Inferior parietal cortex (tissue), 1 donor: Measurements from ENCODE around the gene TM2D1.
A peak's percentile ranks its signal among the peaks of the same experiment; 100 is the strongest.
"Not testable (repeated sequence)": the region's sequence is repeated elsewhere in the genome, so short reads cannot be mapped to it uniquely, and the experiment has no call there.

Experiments
- DNase-seq: peaks from one replicate; pipeline ENCODE4 v3.0.0-alpha.2; 2016; ENCODE audit errors: extremely low spot score

The TM2D1 gene

DNA sequence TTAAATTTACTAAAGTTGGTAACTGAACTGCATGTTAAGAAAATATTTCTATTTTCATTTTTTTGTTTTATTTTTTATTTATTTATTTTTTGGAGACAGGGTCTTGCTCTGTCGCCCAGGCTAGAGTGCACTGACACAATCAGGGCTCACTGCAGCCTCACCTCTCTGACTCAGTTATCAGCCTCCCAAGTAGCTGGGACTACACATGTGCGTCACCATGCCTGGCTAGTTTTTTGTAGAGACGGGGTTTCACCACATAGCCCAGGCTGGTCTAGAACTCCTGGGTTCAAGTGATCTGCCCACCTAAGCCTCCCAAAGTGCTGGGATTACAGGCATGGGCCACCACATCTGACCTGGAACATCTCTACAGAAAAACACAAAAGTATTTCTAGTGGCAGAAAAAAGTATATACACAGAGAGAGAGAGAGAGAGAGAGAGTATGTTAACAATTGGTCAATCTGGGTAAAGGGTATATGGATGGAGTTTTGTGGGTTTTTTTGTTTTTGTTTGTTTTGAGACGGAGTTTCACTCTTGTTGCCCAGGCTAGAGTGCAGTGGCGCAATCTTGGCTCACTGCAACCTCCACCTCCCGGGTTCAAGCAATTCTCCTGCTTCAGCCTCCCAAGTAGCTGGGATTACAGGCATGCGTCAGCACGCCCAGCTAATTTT is 5.8 kb downstream of the TM2D1 start:
- DNase-seq: not testable (repeated sequence)

DNA sequence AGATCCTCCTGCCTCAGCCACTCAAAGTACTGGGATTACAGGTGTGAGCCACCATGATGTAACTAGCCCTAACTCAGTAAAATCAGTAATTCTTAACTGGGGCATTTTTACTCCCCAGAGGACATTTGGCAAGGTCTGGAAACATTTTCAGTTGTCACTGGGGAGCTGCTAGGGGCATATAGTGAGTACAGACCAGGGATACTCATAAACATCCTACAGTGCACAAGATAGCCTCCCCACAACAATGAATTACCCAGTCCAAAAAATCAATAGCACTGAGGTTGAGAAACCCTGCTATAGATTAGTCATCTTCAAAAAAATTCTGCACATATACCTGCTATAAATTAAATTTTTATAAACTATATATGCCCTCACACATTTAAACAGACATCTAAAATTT is 13.0 kb downstream of the TM2D1 start:
- no peak for DNase-seq

DNA sequence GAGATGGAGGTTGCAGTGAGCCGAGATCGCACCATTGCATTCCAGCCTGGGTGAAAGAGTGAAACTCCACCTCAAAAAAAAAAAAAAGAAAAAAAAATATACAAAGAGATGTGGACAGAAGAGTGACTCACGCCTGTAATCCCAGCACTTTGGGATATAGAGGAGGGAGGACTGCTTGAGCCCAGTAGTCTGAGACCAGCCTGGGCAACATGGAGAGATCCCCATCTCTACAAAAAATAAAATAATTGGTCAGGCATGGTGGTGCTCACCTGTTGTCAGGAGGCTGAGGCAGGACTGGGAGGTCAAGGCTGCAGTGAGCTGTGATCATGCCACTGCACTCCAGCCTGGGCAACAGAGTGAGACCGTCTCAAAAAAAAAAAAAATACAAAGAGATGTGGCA is 13.7 kb downstream of the TM2D1 start:
- DNase-seq: not testable (repeated sequence)

DNA sequence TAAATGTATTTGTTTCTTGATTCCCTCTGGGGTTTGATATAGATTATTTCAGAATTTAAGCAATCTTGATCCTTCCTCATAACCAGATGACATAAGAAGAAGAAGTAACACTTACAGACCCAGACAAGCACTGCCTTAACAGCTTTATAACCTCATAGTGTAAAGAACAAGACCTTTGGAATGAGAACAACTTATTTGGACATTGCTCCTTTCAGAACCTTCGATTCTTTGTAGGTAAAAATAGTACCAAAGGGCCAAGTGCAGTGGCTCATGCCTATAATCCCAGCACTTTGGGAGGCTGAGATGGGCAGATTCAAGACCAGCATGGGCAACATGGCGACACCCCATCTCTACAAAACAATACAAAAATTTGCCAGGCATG is 15.0 kb downstream of the TM2D1 start:
- no peak for DNase-seq

DNA sequence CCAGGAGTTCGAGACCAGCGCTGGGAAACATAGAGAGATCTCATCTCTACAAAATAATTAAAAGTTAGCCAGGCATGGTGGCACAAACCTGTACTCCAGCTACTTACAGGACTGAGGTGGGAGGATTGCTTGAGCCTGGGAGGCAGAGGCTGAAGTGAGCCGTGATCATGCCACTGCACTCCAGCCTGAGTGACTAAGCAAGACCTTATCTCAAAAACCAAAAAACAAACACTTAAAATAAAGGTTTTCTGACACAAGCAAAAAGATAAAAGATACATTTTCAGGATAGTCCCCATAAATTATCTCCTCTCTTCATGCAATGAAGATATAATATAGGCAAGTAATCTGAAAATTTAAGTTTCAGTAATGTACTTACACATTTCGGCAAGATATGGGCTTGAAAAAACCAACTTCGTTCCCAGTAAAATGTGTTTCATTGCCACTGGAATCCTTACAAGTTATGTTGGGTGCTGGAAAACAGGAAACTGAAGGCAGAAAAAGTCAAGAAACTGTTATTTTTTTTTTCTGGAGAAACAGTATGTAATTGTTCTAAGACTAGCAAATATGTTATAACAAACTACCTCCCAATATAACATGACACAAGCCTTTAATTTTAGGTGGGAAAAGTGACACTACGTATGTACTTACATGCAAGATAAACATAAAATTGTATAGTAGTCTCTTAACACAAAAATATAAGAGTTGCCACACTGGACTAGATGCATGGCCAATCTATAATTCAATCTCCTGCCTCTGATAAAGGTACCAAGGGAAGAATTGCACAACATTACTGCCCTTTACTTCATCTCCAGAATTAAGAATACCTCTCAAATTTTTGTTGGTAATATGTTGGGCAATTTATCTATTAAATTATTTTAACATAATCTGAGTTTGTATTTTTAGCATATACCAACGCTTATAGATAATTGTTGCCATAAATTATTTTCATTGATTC is 15.7 kb downstream of the TM2D1 start:
- no peak for DNase-seq

DNA sequence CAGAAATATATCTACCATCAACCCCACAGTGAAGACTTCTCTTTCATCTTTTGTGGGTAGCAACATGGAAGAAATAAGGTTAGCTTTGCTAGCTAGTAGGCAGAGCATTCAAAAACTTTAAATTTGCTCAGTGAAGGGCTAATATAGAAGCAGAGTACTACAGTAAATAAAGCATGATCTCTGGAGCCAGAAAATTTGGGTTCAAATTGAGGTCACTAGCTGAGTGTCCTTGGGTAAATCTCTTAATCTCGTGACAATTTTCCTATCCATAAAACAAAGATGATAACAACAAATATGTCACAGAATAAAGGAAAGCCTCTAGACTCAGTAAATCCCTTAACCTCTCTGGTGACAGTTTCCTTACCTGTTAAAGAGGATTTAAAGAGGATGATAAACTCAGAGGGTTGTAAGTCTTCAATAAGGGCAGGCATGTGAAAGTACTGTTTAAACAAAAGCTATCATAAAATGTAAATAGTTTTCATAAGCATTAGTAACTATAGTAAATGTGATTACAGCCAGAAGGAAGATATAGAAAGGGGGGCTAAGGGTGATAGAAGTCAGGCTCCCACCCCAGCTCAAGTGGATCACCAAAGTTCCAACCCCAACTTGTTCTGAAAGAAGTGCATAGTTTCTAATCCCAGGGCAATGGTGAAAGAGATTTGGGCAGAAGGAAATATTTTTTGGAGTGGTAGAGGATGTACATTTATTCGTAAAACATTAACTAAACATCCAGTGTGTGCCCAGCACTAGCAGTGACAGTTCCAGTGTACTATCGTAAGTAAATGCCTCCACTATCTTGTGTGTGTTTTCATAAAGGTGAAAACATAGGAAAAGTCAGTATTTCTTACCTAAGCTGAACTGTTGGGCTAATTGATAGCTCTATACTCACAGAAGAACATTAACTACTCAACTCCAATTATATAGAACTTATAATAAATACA is 24.8 kb downstream of the TM2D1 start:
- DNase-seq: no peak

DNA sequence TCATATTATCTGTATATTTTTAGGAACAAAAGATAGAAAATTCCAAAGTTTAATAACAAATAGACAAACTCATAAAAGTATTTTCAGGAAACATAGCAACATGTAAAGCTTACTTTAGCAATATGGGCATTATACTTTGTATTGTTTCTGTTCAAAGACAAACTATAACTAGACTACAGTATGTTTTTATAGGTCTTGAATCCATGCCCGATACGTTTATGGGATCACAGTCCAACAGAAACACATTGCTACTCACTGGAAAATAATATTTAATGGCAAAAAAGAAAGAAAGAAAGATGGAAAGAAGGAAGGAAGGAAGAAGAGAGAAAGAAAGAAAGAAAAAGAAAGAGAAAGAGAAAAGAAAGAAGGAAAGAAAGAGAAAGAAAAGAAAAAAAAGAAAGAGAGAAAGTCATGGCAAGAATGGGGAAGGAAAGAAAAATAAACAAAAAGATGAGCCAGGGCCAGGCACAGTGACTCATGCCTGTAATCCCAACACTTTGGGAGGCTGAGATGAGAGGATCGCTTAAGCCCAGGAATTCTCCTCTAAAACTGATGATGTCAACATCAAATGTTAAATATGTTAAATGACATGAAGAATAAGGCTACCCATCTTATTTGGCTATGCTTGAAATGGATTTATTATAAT is 32.7 kb downstream of the TM2D1 start:
- DNase-seq: no peak

DNA sequence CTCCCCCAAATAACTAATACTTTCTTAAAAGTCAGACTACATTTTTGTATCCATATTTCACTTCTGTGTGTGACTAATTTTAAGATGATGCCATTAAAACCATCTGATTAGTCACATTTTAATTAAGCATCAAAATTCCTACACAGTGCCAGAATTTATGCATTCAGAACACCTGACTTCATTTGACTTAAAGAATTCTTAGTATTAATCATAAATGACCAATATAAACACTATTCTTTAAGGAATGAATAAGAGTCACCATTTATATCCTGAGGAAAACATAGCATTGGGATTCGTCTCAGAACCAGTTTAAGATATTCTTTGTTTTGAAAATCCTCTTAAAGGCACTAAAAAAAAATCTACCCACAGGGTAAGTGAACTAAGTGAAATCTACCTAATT is 37.0 kb downstream of the TM2D1 start:
- DNase-seq: no peak

DNA sequence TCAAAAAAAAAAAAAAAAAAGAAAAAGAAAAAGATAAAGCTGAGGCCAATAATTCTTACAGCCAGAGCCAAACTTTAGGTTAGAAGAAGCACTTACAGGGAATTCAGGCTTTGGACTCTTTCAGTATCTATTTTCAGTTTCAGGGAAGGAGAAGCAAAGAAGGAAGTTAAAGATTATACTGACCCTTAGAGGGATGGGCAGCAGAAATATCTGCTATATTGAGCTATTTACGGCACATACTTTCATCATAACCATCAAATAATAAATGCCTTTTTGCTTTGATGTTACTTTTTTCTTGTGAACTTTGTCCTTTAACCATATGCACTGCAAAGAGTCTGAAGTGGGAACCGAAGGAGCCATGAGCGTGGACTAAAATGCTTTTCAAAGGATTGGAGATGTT is 42.0 kb downstream of the TM2D1 start:
- DNase-seq: no peak

DNA sequence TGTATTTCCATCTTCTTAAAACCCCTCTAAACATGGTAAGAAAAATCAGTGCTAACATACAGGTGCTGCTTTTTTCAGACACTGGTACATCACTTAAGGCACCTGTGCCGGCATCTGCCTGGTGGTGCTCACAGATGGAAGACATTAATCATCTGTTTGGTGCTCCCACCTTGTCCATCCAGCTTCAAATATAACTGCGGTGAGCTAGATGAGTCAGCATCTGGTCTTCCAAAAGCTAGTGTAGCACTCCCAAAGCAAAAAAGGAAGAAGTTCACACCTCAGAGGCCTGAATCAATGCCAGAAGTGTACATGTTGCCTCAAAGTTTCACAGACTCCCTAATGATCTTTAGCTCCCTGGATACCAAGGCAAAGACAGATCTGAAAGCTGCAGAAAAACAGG is 44.4 kb downstream of the TM2D1 start:
- peak; percentile 45 for DNase-seq

DNA sequence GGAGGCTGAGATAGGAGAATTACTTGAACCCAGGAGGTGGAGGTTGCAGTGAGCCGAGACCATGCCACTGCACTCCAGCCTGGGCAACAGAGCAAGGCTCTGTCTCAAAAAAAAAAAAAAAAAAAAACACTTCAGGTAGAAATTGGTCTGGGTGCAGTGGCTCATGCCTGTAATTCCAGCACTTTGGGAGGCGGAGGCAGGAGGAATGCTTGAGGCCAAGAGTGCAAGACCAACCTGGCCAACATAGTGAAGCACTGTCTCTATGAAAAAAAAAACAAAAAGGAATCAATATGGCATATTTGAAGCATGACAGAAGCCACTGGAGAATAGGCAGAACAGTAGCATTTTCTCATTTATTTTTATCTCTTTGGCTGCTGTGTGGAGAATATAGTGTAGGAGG is 48.1 kb downstream of the TM2D1 start:
- DNase-seq: not testable (repeated sequence)

DNA sequence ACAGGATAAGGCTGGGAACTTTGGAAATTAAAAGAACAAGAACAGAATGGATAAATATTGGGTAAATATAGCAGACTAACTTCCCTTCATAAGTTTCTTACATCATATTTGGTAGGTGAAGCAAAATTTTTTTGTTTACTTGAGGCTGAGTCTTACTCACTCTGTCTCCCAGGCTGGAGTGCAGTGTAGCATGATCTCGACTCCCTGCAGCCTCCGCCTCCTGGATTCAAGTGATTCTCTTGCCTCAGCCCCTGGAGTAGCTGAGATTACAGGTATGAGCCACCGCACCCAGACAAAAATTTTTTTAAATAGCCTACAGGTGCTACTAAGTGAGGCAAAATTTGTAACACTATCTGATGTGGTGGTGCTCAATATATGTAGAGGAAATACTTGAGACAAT is 50.7 kb downstream of the TM2D1 start:
- DNase-seq: no peak

DNA sequence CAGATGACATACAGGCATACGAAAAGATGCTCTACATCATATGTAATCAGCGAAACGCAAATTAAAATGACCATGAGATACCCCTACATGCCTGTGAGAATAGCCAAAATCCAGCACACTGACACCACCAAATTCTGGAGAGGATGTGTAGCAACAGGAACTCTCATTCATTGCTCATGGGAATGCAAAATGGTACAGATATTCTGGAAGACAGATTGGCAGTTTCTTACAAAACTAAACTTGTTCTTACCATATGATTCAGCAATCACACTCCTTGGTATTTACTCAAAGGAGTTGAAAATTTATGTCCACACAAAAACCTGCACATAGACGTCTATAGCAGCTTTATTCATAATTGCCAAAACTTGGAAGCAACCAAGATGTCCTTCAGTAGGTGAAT is 52.6 kb downstream of the TM2D1 start:
- DNase-seq: no peak

DNA sequence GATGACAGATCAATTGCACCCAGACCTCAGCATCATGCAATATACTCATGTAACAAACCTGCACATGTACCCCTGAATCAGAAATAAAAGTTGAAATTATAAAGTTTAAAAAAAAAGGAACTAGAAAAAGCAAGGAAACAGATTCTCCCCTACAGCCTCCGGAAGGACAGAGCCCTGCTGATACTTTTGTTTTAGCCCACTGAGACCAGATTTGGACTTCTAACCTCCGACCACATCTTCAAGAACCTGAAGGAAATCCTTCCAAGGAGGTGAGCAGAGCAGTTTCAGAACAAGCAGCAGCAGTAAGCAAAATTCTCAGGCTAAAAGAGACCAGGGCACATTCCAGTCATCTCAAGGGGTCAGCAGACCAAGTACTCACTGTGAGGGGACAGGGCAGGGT is 54.5 kb downstream of the TM2D1 start:
- no peak for DNase-seq

DNA sequence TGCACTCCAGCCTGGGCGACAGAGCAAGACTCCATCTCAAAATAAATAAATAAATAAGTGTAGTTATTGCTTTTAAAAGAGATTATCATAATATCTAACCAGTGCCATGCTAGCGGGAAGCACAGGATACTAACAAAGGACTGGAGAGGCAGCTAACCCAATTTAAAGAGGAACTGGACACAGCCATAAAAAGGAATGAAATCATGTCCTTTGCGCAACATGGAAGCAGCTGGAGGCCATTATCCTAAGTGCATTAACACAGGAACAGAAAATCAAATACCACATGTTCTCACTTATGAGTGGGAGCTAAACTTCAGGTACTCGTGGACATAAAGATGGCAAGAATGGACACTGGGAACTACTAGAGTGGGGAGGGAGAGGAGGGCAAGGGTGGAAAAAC is 54.9 kb downstream of the TM2D1 start:
- no peak for DNase-seq

DNA sequence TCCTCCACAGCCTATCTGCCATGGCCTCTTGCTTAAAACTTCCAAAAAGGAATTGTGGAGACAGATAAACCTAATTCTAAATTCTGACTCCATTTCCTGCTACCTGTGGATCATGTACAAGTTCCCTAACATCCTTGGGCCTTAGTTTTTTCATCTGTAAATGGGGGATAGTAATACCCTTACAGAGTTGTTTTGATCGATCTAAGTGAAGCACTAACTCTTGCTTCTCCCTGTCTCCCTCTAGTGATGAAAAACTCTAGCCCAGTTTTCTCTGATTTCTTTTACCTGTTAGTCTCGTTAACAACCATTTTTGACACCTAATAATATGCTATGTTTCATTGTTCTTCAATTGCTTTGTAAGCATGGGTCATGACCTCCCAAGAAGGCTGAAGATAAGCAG is 65.9 kb downstream of the TM2D1 start:
- no peak for DNase-seq

DNA sequence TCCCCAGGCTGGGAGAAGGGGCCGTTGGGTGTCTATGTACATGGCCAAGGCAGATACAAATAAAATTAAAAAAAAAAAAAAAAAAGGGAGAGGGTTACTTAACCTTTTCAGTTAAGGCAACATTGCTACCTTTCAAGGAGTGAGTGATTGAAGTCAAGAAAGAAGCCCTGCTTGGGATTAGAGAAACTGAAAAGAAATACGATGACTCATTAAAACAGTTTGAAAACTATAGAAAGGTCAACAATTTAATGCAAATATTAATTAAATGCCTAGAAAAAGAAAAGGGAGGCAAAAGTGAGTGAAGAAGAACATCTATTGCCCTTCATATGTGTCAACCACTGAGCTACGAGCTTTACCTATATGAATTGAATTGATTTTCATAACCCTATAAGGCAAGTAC is 69.5 kb downstream of the TM2D1 start:
- no peak for DNase-seq

DNA sequence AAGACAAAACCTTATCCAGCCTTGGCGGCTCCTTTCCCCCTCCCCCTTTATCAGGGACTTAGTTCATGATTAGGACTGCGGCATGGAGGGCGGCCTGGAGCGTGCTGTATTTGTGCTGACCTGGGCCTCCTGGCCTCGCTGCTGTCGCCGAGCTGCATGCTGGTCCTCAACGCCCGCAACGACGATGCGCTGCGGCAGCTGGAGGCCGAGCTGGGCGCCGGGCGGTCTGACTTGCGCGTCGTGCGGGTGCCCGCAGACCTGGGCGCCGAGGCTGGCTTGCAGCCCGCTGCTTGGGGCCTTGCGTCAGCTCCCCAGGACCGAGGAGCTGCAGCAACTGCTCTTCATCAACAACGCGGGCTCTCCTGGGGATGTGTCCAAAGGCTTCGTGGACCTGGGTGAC is 70.9 kb downstream of the TM2D1 start:
- no peak for DNase-seq

DNA sequence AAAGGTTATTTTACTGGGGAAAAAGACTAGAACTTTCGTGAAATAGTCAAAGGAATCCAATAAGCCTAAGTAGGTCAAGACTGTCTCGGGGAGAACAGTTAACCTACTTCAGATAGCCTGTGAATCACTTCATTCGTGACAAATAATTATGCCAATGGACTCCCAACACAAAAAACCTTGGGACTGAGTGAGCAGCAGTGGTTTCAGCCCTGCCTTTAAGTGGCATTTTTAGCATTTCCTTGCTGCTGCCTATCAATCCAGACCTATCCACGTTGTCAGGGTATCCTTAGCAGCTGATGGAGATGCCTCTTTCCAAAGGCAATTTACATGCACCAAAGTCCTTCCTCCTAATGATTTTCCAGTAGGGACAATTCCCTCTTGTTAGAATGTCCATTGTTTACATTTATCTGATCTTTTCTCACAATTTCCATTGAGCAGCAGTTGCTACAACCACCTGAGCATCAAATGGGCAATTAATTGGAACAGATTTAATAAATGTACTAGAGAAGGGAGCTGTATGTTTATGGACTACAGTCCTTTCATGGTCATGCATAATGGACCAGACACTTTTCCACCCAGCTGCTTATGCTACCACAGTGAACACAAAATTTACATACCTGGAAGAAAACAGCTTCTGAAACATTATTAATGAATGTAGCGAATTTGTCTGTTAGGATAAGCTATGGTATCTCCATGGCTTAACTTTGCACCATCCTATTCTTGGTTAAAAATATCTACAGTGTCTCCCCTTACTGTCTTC is 75.8 kb downstream of the TM2D1 start:
- no peak for DNase-seq

DNA sequence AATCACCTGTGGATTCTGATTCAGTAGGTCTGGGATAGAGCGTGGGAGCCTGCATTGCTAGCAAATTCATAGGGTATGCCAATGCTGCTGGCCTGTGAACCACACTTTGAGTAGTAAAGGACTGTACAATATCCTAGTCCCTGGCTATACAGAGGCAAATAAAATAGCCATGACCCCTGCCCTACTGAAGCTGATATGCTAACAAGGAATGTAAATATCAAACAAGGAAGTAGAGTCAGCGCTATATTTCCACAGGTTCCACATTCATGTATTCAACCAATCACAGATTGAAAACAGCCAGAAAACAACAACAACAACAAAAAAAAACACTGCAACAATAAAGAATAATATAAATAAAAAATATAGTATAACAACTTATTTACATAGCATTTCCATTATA is 77.8 kb downstream of the TM2D1 start:
- DNase-seq: no peak

DNA sequence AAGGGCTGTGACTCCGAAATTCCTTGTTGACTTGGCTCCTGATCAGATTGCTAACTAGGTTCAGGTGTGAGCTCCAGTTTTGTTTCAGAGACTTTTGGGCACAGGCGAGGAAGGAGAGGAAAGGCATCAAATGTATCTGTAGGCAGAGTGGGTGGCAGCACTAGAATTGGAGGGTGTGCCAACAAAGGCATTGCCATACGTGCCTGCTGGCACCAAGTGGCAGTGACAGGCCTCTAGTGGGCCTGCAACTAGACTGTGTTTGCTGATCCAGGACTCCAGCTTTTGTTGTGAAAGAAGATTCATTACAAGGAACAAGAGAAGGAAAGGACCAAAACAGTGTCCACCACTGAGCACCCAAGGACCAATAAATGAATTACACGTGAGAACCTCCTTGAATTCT is 79.5 kb downstream of the TM2D1 start:
- DNase-seq: peak; percentile 41
